Ishikawa (cell line): Measurements from ENCODE around the gene SYT6.

ENCODE experiments used
- EP300 ChIP-seq: IDR thresholded peaks from 2 replicates; pipeline ENCODE4 v1.6.1; 2012; ENCODE audit warnings: borderline replicate concordance
- REST ChIP-seq: IDR thresholded peaks from 2 replicates; pipeline ENCODE4 v1.6.1; 2012; ENCODE audit warnings: low read depth, mild to moderate bottlenecking

GRCh38 chr1:114128293-114128692 lies 25.4 kb downstream of the SYT6 start:
- TF ChIP-seq REST (no peak), EP300 (no peak)
